T follicular helper cell (primary cell): Measurements from ENCODE around the gene STING1.
"Not testable (repeated sequence)": the region's sequence is repeated elsewhere in the genome, so short reads cannot be mapped to it uniquely, and the experiment has no call there.

Source experiments
- DNase-seq: peaks from one replicate; pipeline ENCODE4 v3.0.0-alpha.2; 2020; ENCODE audit warnings: low read depth

Gene STING1

GRCh38 chr5:139503036-139503817 is 20.7 kb upstream of the STING1 start:
- DNase-seq, result not testable (repeated sequence)

DNA sequence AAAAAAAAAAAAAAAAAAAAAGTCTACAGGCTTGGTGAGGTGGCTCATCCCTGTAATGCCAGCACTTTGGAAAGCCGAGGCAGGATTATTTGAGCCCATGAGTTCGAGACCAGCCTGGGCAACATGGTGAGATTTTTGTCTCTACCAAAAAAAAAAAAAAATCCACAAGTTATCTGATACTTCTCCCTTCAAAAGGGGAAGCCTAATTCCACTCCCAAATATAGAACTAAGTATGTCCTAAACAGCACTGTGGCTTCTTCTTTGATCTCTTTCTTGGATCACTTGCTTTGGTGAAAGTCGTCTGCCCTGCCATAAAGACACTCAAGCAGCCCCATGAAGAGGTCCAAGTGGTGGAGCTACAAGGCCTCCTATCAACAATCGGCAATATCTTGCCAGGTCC is 18.8 kb upstream of the STING1 start:
- DNase-seq, result no peak

GRCh38 chr5:139495638-139496435 is 13.3 kb upstream of the STING1 start:
- no peak for DNase-seq

DNA sequence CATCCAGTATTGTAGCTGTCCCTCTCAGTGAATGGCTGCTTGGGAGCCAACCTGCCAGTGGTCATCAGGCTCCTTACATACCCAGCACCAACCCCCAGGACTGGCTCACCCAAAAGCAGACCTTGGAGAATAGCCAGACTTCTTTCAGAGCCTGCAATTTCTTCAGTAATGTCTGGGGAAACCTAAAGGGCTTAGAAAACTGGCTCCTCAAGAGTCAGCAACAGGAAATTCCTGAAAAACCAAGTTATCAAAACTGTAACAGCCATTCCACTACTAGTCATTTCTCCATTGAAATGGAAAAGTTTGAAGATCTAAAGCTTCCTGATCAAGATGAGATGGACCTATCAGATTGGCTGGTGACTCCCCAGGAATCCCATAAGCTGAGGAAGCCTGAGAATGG is 12.3 kb upstream of the STING1 start:
- DNase-seq, result no peak

GRCh38 chr5:139494256-139494655 is 11.7 kb upstream of the STING1 start:
- no peak for DNase-seq

DNA sequence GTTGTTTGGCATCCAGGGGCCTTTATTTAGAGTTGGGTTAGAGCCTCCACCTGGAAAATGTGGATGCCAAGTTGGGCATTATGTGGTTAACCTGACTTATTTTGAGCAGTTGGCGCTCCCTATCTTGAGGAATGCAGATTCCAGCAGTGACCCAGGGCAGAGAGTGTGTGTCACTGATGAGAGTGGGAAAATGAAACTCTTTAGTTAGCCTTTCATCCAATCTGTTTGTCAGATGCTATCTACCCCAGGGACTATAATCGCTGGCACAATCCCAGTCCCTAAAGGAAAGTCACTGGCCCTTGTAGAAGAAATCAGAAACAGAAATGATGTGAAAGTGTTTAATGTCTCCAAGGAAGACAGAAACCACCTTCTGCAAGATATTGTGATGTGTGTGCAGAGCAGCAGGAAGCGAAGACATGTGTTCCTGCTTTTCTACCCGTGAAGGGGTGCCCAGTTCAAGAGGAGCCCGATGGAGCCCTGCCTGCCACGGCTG is 10.2 kb upstream of the STING1 start:
- DNase-seq, result no peak

GRCh38 chr5:139488260-139488659 is 5.7 kb upstream of the STING1 start:
- DNase-seq, result no peak

DNA sequence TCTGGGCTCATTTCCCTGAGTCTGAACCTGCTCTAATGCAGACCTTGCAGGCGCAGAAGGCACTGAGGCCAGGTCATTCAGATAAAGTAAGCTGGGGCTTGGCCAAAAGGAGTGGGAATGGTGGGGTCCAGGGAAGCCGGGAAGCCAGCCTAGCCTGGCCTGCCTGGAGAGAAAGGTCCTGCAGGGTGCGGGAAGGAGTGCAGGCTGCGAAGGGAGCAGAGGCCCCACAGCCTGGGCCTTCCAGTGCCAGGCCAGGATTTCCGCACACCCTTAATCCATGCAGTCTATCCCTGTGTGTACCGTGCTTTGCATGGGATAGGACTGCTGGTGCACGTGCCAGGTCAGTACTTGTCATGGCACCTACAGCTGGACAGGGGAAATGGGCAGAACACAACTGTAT is 3.6 kb upstream of the STING1 start:
- no peak for DNase-seq

DNA sequence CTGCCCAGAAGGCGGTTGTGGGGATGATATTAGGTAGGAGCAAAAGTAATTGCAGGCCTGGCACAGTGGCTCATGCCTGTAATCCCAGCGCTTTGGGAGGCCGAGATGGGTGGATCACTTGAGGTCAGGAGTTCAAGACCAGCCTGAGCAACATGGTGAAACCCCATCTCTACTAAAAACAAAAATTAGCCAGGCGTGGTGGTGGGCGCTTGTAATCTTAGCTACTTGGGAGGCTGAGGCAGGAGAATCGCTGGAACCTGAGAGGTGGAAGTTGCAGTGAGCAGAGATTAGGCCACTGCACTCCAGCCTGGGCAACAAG is 291 bp upstream of the STING1 start:
- DNase-seq, result not testable (repeated sequence)

DNA sequence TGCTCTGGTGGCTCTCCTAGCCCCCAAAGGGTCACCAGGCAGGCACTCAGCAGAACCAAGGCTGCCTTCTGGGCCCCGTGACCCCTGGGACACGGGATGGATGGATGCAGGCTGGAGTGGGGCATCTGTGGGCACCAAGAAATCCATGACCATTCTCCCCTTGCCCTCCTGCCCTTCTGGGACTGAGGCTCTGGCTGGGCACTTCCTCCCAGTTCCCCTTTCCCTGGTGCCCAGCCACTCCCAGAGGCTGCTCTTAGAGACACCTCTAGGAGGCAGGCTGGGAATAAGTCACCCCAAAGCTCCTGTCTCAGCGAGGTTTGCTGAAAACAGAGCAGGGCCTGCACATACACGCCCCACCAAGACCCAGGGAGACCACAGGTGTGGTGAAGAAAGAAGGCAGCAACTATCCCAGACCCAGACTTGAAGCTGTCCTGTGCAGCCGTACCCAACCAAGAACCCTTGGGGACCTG is 943 bp downstream of the STING1 start:
- DNase-seq, result no peak

- no peak for DNase-seq
Measured at GRCh38 chr5:139481122-139481533, 1.4 kb downstream of the STING1 start.

DNA sequence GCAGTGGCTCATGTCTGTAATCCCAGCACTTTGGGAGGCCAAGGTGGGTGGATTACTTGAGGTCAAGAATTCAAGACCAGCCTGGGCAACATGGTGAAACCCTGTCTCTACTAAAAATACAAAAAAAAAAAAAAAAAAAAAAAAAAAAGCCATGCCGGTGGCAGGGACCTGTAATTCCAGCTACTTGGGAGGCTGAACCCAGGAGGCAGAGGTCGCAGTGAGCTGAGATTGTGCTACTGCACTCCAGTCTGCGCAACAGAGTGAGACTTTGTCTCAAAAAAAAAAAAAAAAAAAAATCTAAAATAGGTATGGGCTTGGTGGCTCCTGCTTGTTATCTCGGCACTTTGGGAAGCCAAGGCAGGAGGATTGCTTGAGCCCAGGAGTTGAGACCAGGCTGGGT is 2.8 kb downstream of the STING1 start:
- DNase-seq, result not testable (repeated sequence)

DNA sequence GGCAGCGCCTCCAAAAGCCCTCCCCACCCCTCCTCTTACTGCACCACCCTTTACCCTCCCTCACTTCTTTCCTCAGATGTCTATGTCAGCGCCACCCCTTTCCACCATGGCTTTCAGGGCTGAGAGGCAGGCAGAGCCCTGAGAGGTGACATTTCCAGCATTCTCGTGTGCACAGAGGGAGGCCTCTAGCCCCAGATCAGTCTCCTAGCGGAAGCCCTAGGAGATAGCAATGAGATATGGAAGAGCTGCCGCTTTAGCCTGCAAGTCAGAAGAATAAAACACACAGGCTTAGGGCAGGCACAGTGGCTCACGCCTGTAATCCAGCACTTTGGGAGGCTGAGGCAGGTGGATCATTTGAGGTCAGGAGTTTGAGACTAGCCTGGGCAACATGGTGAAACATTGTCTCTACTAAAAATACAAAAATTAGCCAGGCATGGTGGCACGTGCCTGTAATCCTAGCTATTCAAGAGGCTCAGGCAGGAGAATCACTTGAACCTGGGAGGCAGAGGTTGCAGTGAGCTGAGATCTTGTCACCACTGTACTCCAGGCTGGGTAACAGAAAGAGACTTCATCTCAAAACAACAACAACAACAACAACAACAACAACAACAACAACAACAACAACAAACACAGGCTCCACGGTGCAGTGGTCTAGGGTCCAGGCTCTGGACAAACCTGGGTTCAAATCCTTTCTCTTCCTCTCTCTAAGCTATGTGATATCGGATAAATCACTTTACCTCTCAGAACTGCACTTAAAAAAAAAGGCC is 3.7 kb downstream of the STING1 start:
- not testable (repeated sequence) for DNase-seq

GRCh38 chr5:139475865-139476617 is 6.5 kb downstream of the STING1 start:
- DNase-seq, result no peak

DNA sequence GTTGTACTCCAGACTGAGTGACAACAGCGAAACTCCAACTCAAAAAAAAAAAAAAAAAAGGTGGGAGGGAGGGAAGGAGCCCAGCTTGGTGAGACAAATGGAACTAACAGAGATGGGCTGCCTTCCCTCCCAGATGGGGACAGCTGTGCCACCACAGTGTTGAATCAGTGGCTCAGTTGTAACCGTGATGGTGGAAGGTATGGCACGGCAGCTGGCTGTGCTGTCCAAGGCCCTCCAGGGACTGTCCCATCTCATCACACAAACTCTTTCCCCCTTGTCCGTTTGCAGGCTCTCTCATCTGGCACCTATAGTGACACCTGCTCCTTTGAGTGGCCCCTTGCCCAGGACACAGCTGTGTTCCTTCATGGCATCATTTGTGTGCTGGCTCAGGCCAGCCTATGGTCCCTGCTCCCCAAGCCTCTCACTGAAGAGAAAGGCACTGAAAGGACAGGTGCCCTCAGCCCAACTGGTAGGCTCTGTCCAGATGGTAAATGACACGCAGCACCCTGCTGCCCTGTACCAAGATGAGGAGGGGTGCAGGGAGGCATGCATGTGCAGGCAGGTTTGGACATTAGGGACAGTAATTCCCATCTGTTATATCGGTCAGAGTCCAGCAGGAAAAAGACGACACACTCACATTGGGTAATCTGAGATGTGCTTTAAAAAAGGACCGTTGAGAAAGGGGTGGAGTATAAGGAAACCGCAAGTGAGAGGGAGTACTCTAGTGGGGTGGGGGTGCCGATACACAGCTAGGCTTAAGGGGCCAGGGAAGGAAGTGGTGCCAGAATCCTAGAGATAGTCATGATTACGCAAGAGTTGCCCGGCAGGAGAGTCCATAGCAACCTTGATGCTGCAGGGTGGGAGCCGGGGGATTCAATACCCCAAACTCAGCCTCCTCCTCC is 7.4 kb downstream of the STING1 start:
- DNase-seq, result no peak

DNA sequence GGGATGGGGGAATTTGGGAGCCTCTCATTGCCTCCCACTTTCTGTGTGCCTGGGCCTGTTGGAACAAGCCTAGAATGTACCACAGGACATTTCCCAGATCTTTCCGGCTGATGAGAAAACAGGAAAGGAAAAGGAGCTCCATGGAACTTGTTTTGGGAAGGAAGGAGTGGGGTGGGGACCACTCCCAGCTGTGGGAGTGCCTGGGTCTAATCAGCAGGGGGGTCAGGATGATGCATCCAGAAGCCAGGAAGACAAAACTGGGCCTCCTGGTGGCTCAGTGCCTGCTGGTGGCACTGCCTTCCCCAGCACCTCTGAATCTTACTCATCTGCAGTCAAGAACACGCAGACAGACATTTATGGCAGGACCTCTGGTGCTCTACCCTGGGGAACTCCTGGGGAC is 9.0 kb downstream of the STING1 start:
- DNase-seq, result no peak

GRCh38 chr5:139473105-139473504 is 9.5 kb downstream of the STING1 start:
- DNase-seq, result no peak

DNA sequence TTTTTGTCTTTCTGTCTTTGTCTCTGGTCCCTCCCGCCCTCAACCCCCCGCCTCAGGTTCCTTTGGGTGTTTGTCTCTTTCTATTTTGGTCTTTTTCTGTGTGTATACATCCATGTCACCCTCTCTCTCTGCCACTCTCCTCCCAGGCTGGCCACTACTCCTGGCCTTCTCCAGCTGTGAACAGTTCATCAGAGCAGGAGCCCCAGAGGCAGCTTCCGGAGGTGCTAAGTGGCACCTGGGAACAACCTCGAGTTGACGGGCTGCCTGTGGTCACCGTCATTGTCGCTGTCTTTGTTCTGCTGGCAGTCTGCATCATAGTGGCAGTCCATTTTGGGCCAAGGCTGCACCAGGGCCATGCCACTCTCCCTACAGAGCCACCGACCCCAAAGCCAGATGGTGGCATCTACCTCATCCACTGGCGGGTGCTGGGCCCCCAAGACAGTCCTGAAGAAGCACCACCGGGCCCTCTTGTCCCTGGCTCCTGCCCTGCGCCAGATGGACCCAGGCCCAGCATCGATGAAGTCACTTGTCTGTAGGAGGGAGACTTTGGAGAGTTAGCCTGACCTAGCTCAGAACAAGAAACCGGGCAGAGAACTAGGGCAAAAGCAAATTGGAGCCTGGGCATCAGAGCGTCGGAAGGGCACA is 10.1 kb downstream of the STING1 start:
- DNase-seq, result no peak

DNA sequence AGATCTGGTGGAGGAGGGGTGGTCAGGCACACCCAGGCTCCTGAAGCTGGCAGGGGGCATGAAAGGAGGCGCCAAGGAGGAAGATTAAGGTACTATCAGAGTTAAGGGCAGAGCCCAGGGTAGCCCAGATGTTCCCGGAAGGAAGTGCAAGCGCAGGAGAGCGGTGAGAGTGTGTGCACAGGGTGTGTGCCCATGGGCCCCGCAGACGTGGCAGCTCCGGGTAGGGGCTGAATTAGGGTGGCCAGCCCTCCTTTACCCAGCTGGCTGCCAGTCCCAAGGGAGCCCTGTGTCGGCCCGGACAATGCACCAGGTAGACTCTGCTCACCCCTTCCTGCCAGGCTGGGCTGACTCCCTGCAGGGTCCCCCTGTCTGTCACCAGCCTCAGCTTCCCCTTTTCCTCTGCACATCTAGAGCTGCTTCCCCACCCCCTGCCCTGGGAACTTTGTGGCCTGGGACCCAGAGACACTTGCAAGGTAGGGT is 11.7 kb downstream of the STING1 start, which contains the start of gene SMIM33:
TSS of gene SMIM33 (plus strand) at position 184 of the 480 bp plus-strand sequence. CDS start at position 302, 118 bp downstream.
- no peak for DNase-seq
